OCI-LY1 (cell line): ENCODE data around the gene LYPLA2.

Experiments used
- CTCF ChIP-seq: fragments of 200-600 bp; sonication (generic), shearing (Covaris generic); IDR thresholded peaks from 2 replicates; pipeline ENCODE4 v1.5.1; 2017; ENCODE audit warnings: mild to moderate bottlenecking, antibody characterized with exemption, low read length, moderate library complexity, mixed read lengths
- EZH2 ChIP-seq: fragments of 200-600 bp; sonication (generic), shearing (Covaris generic); IDR thresholded peaks from 2 replicates; pipeline ENCODE4 v1.8.0; 2017; ENCODE audit warnings: borderline replicate concordance, mixed run types, mild to moderate bottlenecking, antibody characterized with exemption, low read length, moderate library complexity, mixed read lengths

DNA sequence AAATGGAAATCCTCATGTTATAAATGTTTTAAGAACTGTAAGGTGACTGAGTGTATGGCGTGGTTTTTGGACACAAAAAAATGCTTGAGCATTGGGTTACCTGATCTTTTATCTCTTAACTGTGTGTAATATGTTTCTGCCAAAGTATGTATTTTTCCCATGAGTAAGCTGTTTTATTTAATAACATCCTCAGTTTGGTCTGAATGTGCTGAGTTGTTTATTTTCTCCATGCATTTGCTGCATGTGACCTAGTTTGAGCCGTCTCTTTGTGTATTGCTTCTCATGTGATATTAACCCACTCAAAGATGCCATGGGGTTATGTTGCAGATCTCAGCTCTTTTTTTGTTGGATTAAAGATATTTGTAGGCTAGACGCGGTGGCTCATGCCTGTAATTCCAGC lies 6.1 kb upstream of the LYPLA2 start:
- no peak for TF ChIP-seq CTCF
- no peak for TF ChIP-seq EZH2
